ENCODE data around the gene MICALL2.

MICALL2 gene

DNA sequence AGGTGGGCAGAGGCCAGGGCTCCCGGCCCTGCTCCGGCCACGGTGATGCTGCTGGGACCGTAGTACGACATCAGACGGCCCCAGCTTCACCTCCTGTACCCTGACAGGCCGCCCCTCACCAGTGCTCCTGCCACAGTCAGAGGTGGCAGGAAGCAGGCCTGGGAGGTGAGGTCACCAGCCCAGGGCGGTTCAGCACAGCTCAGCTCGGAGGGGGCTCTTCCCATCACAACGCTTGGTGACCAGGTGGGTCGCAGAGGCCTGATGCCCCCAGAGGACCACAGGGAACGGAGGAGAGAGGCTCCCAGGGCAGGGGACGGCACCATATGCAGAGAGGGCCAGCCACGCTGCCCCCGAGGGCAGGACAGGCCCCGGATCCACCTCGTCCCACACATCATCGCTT lies 8.8 kb downstream of the MICALL2 start (continued):
- TF ChIP-seq ZNF114 (tag by site-specific recombination; IDR thresholded peaks at IDR 0.05), result no peak

DNA sequence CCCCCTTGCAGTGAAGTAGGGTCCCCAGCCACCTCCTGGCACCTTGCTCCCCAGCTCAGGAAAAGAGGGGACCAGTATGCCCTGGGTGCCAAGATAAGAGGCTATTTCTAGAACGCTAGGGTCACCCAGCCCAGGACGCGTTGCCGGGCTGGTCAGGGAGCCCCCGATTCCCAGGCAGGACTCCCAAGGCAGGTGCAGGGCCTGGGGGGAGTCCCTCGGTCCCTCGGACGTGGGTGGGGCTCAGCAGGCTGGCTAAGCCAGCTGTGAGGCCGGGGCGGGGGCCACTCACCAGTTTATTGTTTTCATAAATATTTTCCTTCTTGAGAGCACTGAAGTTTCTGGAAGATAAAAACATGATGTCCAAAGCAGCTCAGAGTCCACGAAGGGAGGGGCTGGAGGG lies 9.3 kb downstream of the MICALL2 start:
- H3K27ac ChIP-seq (ENCODE audit: extremely low read depth, low read depth, low read length), result no peak overlapping the region
- no peaks in the 10 kb centered on the region for H3K36me3 ChIP-seq (ENCODE audit: control insufficient read depth in 2 of 2, insufficient read depth in 1 of 2, low read length in 2 of 2)
- H3K4me1 ChIP-seq (ENCODE audit: control insufficient read depth, insufficient read depth, low read length), result no peaks in the 10 kb centered on the region
- no peak overlapping the region for H3K4me3 ChIP-seq (ENCODE audit: low read depth, low read length)
- TF ChIP-seq ZNF664 (tag by site-specific recombination; IDR thresholded peaks at IDR 0.05) (no peak), ZNF324 (tag by site-specific recombination; IDR thresholded peaks at IDR 0.05) (no peak), KLF10 (tag by site-specific recombination; IDR thresholded peaks at IDR 0.05) (no peak), ZNF112 (tag by site-specific recombination; IDR thresholded peaks at IDR 0.05) (no peak), ZIC2 (tag by site-specific recombination; IDR thresholded peaks at IDR 0.05) (no peak)
- TF ChIP-seq, protein P1, sequence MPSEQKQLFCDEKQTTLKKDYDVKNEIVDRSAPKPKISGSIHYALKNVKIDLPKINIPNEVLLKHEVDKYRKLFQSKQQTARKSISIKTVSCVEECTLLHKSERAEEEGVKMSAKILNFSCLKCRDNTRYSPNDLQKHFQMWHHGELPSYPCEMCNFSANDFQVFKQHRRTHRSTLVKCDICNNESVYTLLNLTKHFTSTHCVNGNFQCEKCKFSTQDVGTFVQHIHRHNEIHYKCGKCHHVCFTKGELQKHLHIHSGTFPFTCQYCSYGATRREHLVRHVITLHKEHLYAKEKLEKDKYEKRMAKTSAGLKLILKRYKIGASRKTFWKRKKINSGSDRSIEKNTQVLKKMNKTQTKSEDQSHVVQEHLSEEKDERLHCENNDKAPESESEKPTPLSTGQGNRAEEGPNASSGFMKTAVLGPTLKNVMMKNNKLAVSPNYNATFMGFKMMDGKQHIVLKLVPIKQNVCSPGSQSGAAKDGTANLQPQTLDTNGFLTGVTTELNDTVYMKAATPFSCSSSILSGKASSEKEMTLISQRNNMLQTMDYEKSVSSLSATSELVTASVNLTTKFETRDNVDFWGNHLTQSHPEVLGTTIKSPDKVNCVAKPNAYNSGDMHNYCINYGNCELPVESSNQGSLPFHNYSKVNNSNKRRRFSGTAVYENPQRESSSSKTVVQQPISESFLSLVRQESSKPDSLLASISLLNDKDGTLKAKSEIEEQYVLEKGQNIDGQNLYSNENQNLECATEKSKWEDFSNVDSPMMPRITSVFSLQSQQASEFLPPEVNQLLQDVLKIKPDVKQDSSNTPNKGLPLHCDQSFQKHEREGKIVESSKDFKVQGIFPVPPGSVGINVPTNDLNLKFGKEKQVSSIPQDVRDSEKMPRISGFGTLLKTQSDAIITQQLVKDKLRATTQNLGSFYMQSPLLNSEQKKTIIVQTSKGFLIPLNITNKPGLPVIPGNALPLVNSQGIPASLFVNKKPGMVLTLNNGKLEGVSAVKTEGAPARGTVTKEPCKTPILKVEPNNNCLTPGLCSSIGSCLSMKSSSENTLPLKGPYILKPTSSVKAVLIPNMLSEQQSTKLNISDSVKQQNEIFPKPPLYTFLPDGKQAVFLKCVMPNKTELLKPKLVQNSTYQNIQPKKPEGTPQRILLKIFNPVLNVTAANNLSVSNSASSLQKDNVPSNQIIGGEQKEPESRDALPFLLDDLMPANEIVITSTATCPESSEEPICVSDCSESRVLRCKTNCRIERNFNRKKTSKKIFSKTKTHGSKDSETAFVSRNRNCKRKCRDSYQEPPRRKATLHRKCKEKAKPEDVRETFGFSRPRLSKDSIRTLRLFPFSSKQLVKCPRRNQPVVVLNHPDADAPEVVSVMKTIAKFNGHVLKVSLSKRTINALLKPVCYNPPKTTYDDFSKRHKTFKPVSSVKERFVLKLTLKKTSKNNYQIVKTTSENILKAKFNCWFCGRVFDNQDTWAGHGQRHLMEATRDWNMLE (tag by site-specific recombination; conservative IDR thresholded peaks at IDR 0.05; ENCODE audit: low read depth), result no peak
- TF ChIP-seq, protein P2, sequence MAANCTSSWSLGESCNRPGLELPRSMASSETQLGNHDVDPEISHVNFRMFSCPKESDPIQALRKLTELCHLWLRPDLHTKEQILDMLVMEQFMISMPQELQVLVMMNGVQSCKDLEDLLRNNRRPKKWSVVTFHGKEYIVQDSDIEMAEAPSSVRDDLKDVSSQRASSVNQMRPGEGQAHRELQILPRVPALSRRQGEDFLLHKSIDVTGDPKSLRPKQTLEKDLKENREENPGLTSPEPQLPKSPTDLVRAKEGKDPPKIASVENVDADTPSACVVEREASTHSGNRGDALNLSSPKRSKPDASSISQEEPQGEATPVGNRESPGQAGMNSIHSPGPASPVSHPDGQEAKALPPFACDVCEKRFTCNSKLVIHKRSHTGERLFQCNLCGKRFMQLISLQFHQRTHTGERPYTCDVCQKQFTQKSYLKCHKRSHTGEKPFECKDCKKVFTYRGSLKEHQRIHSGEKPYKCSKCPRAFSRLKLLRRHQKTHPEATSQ (tag by site-specific recombination; IDR thresholded peaks at IDR 0.05), result no peak
- TF ChIP-seq, protein P3, sequence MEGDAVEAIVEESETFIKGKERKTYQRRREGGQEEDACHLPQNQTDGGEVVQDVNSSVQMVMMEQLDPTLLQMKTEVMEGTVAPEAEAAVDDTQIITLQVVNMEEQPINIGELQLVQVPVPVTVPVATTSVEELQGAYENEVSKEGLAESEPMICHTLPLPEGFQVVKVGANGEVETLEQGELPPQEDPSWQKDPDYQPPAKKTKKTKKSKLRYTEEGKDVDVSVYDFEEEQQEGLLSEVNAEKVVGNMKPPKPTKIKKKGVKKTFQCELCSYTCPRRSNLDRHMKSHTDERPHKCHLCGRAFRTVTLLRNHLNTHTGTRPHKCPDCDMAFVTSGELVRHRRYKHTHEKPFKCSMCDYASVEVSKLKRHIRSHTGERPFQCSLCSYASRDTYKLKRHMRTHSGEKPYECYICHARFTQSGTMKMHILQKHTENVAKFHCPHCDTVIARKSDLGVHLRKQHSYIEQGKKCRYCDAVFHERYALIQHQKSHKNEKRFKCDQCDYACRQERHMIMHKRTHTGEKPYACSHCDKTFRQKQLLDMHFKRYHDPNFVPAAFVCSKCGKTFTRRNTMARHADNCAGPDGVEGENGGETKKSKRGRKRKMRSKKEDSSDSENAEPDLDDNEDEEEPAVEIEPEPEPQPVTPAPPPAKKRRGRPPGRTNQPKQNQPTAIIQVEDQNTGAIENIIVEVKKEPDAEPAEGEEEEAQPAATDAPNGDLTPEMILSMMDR (tag by site-specific recombination; IDR thresholded peaks at IDR 0.05), result no peak
- TF ChIP-seq, protein P4, sequence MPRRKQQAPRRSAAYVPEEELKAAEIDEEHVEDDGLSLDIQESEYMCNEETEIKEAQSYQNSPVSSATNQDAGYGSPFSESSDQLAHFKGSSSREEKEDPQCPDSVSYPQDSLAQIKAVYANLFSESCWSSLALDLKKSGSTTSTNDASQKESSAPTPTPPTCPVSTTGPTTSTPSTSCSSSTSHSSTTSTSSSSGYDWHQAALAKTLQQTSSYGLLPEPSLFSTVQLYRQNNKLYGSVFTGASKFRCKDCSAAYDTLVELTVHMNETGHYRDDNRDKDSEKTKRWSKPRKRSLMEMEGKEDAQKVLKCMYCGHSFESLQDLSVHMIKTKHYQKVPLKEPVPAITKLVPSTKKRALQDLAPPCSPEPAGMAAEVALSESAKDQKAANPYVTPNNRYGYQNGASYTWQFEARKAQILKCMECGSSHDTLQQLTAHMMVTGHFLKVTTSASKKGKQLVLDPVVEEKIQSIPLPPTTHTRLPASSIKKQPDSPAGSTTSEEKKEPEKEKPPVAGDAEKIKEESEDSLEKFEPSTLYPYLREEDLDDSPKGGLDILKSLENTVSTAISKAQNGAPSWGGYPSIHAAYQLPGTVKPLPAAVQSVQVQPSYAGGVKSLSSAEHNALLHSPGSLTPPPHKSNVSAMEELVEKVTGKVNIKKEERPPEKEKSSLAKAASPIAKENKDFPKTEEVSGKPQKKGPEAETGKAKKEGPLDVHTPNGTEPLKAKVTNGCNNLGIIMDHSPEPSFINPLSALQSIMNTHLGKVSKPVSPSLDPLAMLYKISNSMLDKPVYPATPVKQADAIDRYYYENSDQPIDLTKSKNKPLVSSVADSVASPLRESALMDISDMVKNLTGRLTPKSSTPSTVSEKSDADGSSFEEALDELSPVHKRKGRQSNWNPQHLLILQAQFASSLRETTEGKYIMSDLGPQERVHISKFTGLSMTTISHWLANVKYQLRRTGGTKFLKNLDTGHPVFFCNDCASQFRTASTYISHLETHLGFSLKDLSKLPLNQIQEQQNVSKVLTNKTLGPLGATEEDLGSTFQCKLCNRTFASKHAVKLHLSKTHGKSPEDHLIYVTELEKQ (tag by site-specific recombination; IDR thresholded peaks at IDR 0.05; ENCODE audit: borderline replicate concordance), result no peak
- POLR2A ChIA-PET, result no interaction called here
- CTCF ChIA-PET, result interaction anchor here (0.6 to 1.3 kb wide), 2 partner anchors 15 to 17 kb away, joined by 3 to 5 read pairs; no protein-coding TSS in a partner anchor
- no peaks in the 10 kb centered on the region for H3K9me3 ChIP-seq (ENCODE audit: control insufficient read depth, insufficient read depth, low read depth, low read length)

DNA sequence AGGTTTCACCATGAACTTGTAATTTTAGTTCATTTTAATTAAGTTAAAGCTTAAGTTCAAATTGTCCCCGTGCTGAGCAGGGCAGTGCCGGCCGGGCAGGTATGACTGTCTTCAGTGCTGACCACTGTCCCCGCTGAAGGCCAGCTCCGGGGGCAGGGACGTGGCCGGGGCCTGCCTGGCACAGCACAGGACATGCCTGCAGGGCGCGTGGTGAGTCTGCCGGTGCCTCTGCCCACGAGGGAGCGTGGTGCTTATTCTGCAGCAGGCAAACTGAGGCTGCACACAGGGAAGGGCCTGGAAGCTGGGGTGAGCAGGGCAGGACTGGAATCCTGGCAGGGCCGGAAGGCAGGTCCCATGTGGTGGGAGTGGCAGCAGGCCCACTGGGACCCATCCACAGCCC lies 9.8 kb downstream of the MICALL2 start:
- POLR2A ChIA-PET, result no interaction called here
- Histone ChIP-seq H3K4me1 (ENCODE audit: control insufficient read depth, insufficient read depth, low read length) (no peaks in the 10 kb centered on the region), H3K4me3 (ENCODE audit: low read depth, low read length) (no peak overlapping the region), H3K27ac (ENCODE audit: extremely low read depth, low read depth, low read length) (no peak overlapping the region), H3K36me3 (ENCODE audit: control insufficient read depth in 2 of 2, insufficient read depth in 1 of 2, low read length in 2 of 2) (no peaks in the 10 kb centered on the region), H3K9me3 (ENCODE audit: control insufficient read depth, insufficient read depth, low read depth, low read length) (no peaks in the 10 kb centered on the region)
- no peak for TF ChIP-seq GLI2 (tag by site-specific recombination; IDR thresholded peaks at IDR 0.05; ENCODE audit: borderline replicate concordance, low read depth)
- TF ChIP-seq, protein P5, sequence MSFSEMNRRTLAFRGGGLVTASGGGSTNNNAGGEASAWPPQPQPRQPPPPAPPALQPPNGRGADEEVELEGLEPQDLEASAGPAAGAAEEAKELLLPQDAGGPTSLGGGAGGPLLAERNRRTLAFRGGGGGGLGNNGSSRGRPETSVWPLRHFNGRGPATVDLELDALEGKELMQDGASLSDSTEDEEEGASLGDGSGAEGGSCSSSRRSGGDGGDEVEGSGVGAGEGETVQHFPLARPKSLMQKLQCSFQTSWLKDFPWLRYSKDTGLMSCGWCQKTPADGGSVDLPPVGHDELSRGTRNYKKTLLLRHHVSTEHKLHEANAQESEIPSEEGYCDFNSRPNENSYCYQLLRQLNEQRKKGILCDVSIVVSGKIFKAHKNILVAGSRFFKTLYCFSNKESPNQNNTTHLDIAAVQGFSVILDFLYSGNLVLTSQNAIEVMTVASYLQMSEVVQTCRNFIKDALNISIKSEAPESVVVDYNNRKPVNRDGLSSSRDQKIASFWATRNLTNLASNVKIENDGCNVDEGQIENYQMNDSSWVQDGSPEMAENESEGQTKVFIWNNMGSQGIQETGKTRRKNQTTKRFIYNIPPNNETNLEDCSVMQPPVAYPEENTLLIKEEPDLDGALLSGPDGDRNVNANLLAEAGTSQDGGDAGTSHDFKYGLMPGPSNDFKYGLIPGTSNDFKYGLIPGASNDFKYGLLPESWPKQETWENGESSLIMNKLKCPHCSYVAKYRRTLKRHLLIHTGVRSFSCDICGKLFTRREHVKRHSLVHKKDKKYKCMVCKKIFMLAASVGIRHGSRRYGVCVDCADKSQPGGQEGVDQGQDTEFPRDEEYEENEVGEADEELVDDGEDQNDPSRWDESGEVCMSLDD (tag by site-specific recombination; IDR thresholded peaks at IDR 0.05), result no peak
- TF ChIP-seq ZEB2 (tag by site-specific recombination; IDR thresholded peaks at IDR 0.05), result no peak
- TF ChIP-seq, protein P6, sequence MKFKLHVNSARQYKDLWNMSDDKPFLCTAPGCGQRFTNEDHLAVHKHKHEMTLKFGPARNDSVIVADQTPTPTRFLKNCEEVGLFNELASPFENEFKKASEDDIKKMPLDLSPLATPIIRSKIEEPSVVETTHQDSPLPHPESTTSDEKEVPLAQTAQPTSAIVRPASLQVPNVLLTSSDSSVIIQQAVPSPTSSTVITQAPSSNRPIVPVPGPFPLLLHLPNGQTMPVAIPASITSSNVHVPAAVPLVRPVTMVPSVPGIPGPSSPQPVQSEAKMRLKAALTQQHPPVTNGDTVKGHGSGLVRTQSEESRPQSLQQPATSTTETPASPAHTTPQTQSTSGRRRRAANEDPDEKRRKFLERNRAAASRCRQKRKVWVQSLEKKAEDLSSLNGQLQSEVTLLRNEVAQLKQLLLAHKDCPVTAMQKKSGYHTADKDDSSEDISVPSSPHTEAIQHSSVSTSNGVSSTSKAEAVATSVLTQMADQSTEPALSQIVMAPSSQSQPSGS (tag by site-specific recombination; IDR thresholded peaks at IDR 0.05; ENCODE audit: low read depth), result no peak
- no peak for TF ChIP-seq ZNF214 (tag by site-specific recombination; IDR thresholded peaks at IDR 0.05; ENCODE audit: borderline replicate concordance)
- no peak for TF ChIP-seq YY1 (tag by site-specific recombination; IDR thresholded peaks at IDR 0.05)
- CTCF ChIA-PET, result interaction anchor here (0.6 to 1.3 kb wide), 4 partner anchors 16 to 185 kb away, joined by 3 to 5 read pairs (median 4); no protein-coding TSS in a partner anchor

Data from HEK293 (cell line).